Mesodermal cell (in vitro differentiated cells): ENCODE data around the gene C10orf67.
A peak's percentile ranks its signal among the peaks of the same experiment; 100 is the strongest.
"Not testable (repeated sequence)": the region's sequence is repeated elsewhere in the genome, so short reads cannot be mapped to it uniquely, and the experiment has no call there.

Experiments used
- H3K27ac ChIP-seq: 2 replicates; pipeline ENCODE4 v1.7.0; 2013; ENCODE audit warnings: mild to moderate bottlenecking, low read depth, low read length, moderate library complexity; ENCODE audit not compliant: severe bottlenecking
- H3K36me3 ChIP-seq: 2 replicates; pipeline ENCODE4 v1.7.1; 2013; ENCODE audit warnings: mild to moderate bottlenecking, low read length, moderate library complexity; ENCODE audit not compliant: control insufficient read depth, insufficient read depth
- H3K4me1 ChIP-seq: one replicate; pipeline ENCODE4 v1.7.1; 2013; ENCODE audit warnings: mild to moderate bottlenecking, low read length; ENCODE audit not compliant: insufficient read depth, control insufficient read depth, poor library complexity, severe bottlenecking
- H3K4me3 ChIP-seq: 2 replicates; pipeline ENCODE4 v1.7.0; 2013; ENCODE audit warnings: low read length, control low read depth, mild to moderate bottlenecking; ENCODE audit not compliant: insufficient read depth, poor library complexity, severe bottlenecking; ENCODE audit errors: extremely low read depth
- H3K9me3 ChIP-seq: 2 replicates; pipeline ENCODE4 v1.7.1; 2013; ENCODE audit warnings: mild to moderate bottlenecking, low read length, moderate library complexity; ENCODE audit not compliant: control insufficient read depth
- WGBS, 2 experiments: methylation state at CpG; one replicate each; pipeline ENCODE4 v1.1.5; 2013; ENCODE audit warnings: missing lambda C conversion rate in 2 of 2; ENCODE audit not compliant: insufficient coverage in 2 of 2; 5-methylcytosine and 5-hydroxymethylcytosine counted together

Gene C10orf67

GRCh38 chr10:23362069-23362830 lies 17.7 kb upstream of the C10orf67 start:
- whole genome bisulfite sequencing, 2 experiments = 63 to 92% methylated on average over 1 of the region's 1 CpG
- Histone ChIP-seq H3K9me3 (no peaks in the 10 kb centered on the region), H3K36me3 (no peaks in the 10 kb centered on the region), H3K4me1 (no peaks in the 10 kb centered on the region), H3K27ac (no peak overlapping the region), H3K4me3 (no peak overlapping the region)

GRCh38 chr10:23361665-23362064 lies 17.1 kb upstream of the C10orf67 start:
- 100% methylated on average over 1 to 2 of the region's 2 CpGs for WGBS, 2 experiments
- no peak overlapping the region for H3K27ac ChIP-seq
- no peak overlapping the region for H3K4me3 ChIP-seq
- no peaks in the 10 kb centered on the region for H3K4me1 ChIP-seq
- no peaks in the 10 kb centered on the region for H3K36me3 ChIP-seq
- H3K9me3 ChIP-seq = no peaks in the 10 kb centered on the region

- Histone ChIP-seq H3K4me1 (no peaks in the 10 kb centered on the region), H3K4me3 (no peak overlapping the region), H3K36me3 (no peaks in the 10 kb centered on the region), H3K9me3 (no peaks in the 10 kb centered on the region), H3K27ac (no peak overlapping the region)
- WGBS, 2 experiments = 76 to 95% methylated on average over 4 to 5 of the region's 8 CpGs
Measured at GRCh38 chr10:23359692-23360380, 15.2 kb upstream of the C10orf67 start.

- H3K4me1 ChIP-seq = no peaks in the 10 kb centered on the region
- no peak overlapping the region for H3K4me3 ChIP-seq
- WGBS, 2 experiments = 72 to 83% methylated on average over 2 of the region's 2 CpGs
- no peak overlapping the region for H3K27ac ChIP-seq
- H3K9me3 ChIP-seq = no peaks in the 10 kb centered on the region
- no peaks in the 10 kb centered on the region for H3K36me3 ChIP-seq
Measured at GRCh38 chr10:23358357-23358756, 13.8 kb upstream of the C10orf67 start.

- no peaks in the 10 kb centered on the region for H3K9me3 ChIP-seq
- no peaks in the 10 kb centered on the region for H3K4me1 ChIP-seq
- WGBS, 2 experiments = 100% methylated on average over 2 of the region's 5 CpGs
- no peak overlapping the region for H3K4me3 ChIP-seq
- no peak overlapping the region for H3K27ac ChIP-seq
- no peaks in the 10 kb centered on the region for H3K36me3 ChIP-seq
Measured at GRCh38 chr10:23354630-23355279, 10.2 kb upstream of the C10orf67 start.

GRCh38 chr10:23351926-23352519 lies 7.4 kb upstream of the C10orf67 start:
- 89 to 100% methylated on average over 1 of the region's 3 CpGs for WGBS, 2 experiments
- H3K4me1 ChIP-seq = no peaks in the 10 kb centered on the region

GRCh38 chr10:23350706-23351105 lies 6.1 kb upstream of the C10orf67 start:
- WGBS, 2 experiments = 88% methylated on average over 1 of the region's 1 CpG; no CpG with 5 or more reads in 1 of the 2 experiments
- not testable (repeated sequence) for H3K4me3 ChIP-seq, H3K9me3 ChIP-seq, H3K27ac ChIP-seq, H3K36me3 ChIP-seq, H3K4me1 ChIP-seq

More at GRCh38 chr10:23351926-23352519, 7.4 kb upstream of the C10orf67 start:
- Histone ChIP-seq H3K4me3 (no peak overlapping the region), H3K27ac (no peak overlapping the region), H3K9me3 (no peaks in the 10 kb centered on the region), H3K36me3 (no peaks in the 10 kb centered on the region)

- no peaks in the 10 kb centered on the region for H3K36me3 ChIP-seq
- 80 to 93% methylated on average over 1 to 5 of the region's 5 CpGs for WGBS, 2 experiments
- no peaks in the 10 kb centered on the region for H3K9me3 ChIP-seq
- H3K27ac ChIP-seq = peak overlapping the region; percentile 6
- no peak overlapping the region for H3K4me3 ChIP-seq
- H3K4me1 ChIP-seq = peaks cover 13% of the 10 kb centered on the region
Measured at GRCh38 chr10:23345861-23346260, 1.3 kb upstream of the C10orf67 start.

- Histone ChIP-seq H3K4me1 (peaks cover 34% of the 10 kb centered on the region), H3K9me3 (no peaks in the 10 kb centered on the region), H3K27ac (peak overlapping the region; percentile 79), H3K36me3 (no peaks in the 10 kb centered on the region), H3K4me3 (peak overlapping the region; percentile 46)
- WGBS, 2 experiments = 7 to 15% methylated on average over 20 to 22 of the region's 48 CpGs
Measured at GRCh38 chr10:23343591-23344240, 881 bp downstream of the C10orf67 start.

GRCh38 chr10:23342213-23342884 lies 2.2 kb downstream of the C10orf67 start:
- no peak overlapping the region for H3K4me3 ChIP-seq
- H3K4me1 ChIP-seq = peaks cover 34% of the 10 kb centered on the region
- H3K9me3 ChIP-seq = no peaks in the 10 kb centered on the region
- H3K36me3 ChIP-seq = no peaks in the 10 kb centered on the region
- no peak overlapping the region for H3K27ac ChIP-seq
- 89 to 95% methylated on average over 8 to 9 of the region's 11 CpGs for WGBS, 2 experiments
